ENCODE results near the gene PROC.

Gene PROC

DNA sequence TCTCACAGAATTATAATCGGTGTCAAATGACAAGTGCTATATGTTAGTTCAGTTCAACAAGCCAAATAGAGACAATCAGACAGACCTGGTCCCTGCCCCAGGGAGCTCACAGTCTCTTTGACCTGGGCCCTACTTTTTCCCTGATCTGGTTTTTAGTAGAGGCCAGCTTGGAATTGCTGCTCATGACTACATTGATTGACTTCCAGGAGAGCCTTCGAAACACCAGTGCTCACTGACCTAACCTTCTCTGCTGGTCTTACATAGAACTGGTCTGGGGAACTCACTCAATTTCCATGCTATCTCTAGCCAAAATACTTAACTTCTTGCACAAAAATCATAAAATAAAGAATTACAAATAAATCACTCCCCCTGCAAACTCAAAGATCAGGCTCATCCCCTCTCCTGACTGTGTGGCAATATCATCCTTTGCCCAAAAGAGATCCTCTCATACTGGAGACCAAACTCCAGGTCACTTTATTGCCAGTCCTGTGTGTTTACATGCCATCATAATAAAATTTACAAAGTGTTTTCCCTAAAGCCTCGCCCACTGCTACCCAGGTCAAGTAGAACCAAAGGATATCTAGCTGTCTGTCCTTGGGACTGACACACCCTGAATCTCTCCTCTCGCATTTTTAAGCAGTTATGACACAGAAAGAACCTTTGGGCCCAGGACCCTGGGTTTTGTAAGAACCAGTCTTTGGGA is 53.2 kb downstream of the PROC start:
- Histone ChIP-seq H3K36me3 (ENCODE audit: insufficient read depth, low read length) (peaks cover 28% of the 10 kb centered on the region; the same call in 1 of the 2 replicates), H3K4me3 (ENCODE audit: low read depth in 1 of 2, low read length in 2 of 2) (no peak overlapping the region), H2AFZ (ENCODE audit: low read depth, low read length) (no peak overlapping the region), H3K9ac (ENCODE audit: low read depth, low read length) (no peak overlapping the region), H3K4me1 (ENCODE audit: insufficient read depth, low read length) (no peaks in the 10 kb centered on the region), H3K9me3 (ENCODE audit: insufficient read depth, low read length, severe bottlenecking) (peaks cover 3% of the 10 kb centered on the region), H3K79me2 (ENCODE audit: insufficient read depth, low read length) (no peaks in the 10 kb centered on the region), H4K20me1 (ENCODE audit: insufficient read depth, low read length) (no peaks in the 10 kb centered on the region), H3K27ac (ENCODE audit: low read length) (no peak overlapping the region), H3K4me2 (ENCODE audit: insufficient read depth, low read length) (no peak overlapping the region), H3K27me3 (ENCODE audit: insufficient read depth, low read length, poor library complexity) (no peaks in the 10 kb centered on the region)
- TF ChIP-seq EZH2 (IDR thresholded peaks at IDR 0.05; ENCODE audit: borderline replicate concordance, low read depth, low read length, severe bottlenecking), result no peak
- TF ChIP-seq, protein P1, sequence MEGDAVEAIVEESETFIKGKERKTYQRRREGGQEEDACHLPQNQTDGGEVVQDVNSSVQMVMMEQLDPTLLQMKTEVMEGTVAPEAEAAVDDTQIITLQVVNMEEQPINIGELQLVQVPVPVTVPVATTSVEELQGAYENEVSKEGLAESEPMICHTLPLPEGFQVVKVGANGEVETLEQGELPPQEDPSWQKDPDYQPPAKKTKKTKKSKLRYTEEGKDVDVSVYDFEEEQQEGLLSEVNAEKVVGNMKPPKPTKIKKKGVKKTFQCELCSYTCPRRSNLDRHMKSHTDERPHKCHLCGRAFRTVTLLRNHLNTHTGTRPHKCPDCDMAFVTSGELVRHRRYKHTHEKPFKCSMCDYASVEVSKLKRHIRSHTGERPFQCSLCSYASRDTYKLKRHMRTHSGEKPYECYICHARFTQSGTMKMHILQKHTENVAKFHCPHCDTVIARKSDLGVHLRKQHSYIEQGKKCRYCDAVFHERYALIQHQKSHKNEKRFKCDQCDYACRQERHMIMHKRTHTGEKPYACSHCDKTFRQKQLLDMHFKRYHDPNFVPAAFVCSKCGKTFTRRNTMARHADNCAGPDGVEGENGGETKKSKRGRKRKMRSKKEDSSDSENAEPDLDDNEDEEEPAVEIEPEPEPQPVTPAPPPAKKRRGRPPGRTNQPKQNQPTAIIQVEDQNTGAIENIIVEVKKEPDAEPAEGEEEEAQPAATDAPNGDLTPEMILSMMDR (IDR thresholded peaks at IDR 0.05; ENCODE audit: borderline replicate concordance, extremely low read depth, low read length, poor library complexity, severe bottlenecking), result no peak
- no peak for ATAC-seq (ENCODE audit: insufficient read depth, low read depth)
- DNase-seq, result no peak

DNA sequence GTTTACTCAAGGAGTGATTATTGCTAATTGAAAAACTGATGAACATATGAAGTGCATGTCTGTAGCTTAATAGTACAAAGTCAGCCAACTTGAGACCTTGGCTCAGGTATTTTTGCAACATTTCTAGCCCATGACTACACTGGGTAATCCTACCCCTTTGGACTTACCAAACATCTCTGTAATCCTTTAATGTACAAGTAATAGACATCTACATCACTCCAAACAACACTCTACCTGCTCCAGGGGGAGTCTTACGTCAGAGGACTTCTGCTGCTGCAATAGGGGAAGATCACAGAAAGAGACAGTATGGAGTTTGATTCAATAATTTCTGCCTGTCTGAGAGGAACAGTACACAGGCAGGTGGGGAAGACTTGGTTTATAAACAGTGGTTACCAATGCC is 54.0 kb downstream of the PROC start:
- H3K27ac ChIP-seq (ENCODE audit: low read length), result no peak overlapping the region
- no peak for DNase-seq
- H3K4me1 ChIP-seq (ENCODE audit: insufficient read depth, low read length), result no peaks in the 10 kb centered on the region
- TF ChIP-seq EZH2 (IDR thresholded peaks at IDR 0.05; ENCODE audit: borderline replicate concordance, low read depth, low read length, severe bottlenecking), result no peak
- TF ChIP-seq, protein P1 (IDR thresholded peaks at IDR 0.05; ENCODE audit: borderline replicate concordance, extremely low read depth, low read length, poor library complexity, severe bottlenecking), result no peak
- no peak overlapping the region for H3K9ac ChIP-seq (ENCODE audit: low read depth, low read length)
- H3K27me3 ChIP-seq (ENCODE audit: insufficient read depth, low read length, poor library complexity), result no peaks in the 10 kb centered on the region
- H4K20me1 ChIP-seq (ENCODE audit: insufficient read depth, low read length), result no peaks in the 10 kb centered on the region
- no peaks in the 10 kb centered on the region for H3K79me2 ChIP-seq (ENCODE audit: insufficient read depth, low read length)
- no peak overlapping the region for H3K4me3 ChIP-seq (ENCODE audit: low read depth in 1 of 2, low read length in 2 of 2)
- H2AFZ ChIP-seq (ENCODE audit: low read depth, low read length), result no peak overlapping the region
- no peak overlapping the region for H3K4me2 ChIP-seq (ENCODE audit: insufficient read depth, low read length)
- no peak for ATAC-seq (ENCODE audit: insufficient read depth, low read depth)
- H3K36me3 ChIP-seq (ENCODE audit: insufficient read depth, low read length), result peaks cover 26% of the 10 kb centered on the region; the same call in 1 of the 2 replicates
- peaks cover 6% of the 10 kb centered on the region for H3K9me3 ChIP-seq (ENCODE audit: insufficient read depth, low read length, severe bottlenecking)

DNA sequence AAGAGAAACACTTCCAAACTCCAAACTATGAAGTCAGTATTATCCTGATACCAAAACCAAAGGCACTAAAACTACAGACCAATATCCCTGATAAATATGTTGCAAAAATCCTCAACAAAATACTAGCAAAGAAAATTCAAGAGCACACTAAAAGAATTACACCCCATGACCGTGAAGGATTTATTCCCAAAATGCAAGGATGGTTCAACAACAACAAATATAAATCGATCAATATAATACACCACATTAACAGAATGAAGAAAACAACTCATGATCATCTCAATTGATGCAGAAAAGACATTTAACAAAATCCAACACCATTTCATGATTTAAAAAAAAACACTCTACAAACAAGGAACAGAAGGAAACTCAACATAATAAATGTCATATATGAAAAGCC is 57.6 kb downstream of the PROC start:
- no peak overlapping the region for H3K9ac ChIP-seq (ENCODE audit: low read depth, low read length)
- H3K36me3 ChIP-seq (ENCODE audit: insufficient read depth, low read length), result peaks cover 20% of the 10 kb centered on the region
- no peak overlapping the region for H2AFZ ChIP-seq (ENCODE audit: low read depth, low read length)
- H3K9me3 ChIP-seq (ENCODE audit: insufficient read depth, low read length, severe bottlenecking), result peaks cover 7% of the 10 kb centered on the region
- no peak for ATAC-seq (ENCODE audit: insufficient read depth, low read depth)
- no peak for DNase-seq
- TF ChIP-seq, protein P1 (IDR thresholded peaks at IDR 0.05; ENCODE audit: borderline replicate concordance, extremely low read depth, low read length, poor library complexity, severe bottlenecking), result no peak
- no peak overlapping the region for H3K4me3 ChIP-seq (ENCODE audit: low read depth in 1 of 2, low read length in 2 of 2)
- no peaks in the 10 kb centered on the region for H3K4me1 ChIP-seq (ENCODE audit: insufficient read depth, low read length)
- H4K20me1 ChIP-seq (ENCODE audit: insufficient read depth, low read length), result peaks cover 5% of the 10 kb centered on the region
- no peaks in the 10 kb centered on the region for H3K27me3 ChIP-seq (ENCODE audit: insufficient read depth, low read length, poor library complexity)
- H3K27ac ChIP-seq (ENCODE audit: low read length), result no peak overlapping the region
- no peaks in the 10 kb centered on the region for H3K79me2 ChIP-seq (ENCODE audit: insufficient read depth, low read length)
- no peak overlapping the region for H3K4me2 ChIP-seq (ENCODE audit: insufficient read depth, low read length)

Data from DND-41 (cell line).